GM19328 (cell line): Measurements from ENCODE around the gene SERPINA1.

ENCODE experiments used
- ATAC-seq: cut with Tn5 transposase; IDR thresholded peaks from one replicate; pipeline ENCODE4 v1.9.1; 2021; ENCODE audit warnings: mild to moderate bottlenecking, moderate library complexity; ENCODE audit not compliant: unreplicated experiment

The SERPINA1 gene

GRCh38 chr14:94384342-94384741, 4.1 kb downstream of the SERPINA1 start:
- ATAC-seq, result no peak

DNA sequence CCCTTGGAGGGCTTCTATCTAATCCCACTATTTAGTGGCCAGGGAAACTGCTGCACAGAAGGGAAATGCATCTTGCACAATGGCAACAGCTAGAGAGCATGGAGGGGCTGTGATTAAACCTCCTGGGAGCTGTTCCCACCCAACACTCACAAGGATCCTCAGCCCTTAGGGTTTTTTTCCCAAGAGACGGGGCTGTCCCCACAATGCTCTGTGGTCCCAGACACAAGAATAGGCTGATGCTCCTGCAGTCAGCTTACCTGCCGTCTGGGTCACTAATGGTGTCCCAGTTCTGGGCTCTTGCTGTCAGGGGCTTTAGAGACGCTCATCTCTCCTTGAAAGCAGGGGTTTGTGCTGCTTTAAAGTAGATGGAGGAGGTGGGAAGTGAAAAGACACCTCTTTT, 4.6 kb downstream of the SERPINA1 start:
- no peak for ATAC-seq

DNA sequence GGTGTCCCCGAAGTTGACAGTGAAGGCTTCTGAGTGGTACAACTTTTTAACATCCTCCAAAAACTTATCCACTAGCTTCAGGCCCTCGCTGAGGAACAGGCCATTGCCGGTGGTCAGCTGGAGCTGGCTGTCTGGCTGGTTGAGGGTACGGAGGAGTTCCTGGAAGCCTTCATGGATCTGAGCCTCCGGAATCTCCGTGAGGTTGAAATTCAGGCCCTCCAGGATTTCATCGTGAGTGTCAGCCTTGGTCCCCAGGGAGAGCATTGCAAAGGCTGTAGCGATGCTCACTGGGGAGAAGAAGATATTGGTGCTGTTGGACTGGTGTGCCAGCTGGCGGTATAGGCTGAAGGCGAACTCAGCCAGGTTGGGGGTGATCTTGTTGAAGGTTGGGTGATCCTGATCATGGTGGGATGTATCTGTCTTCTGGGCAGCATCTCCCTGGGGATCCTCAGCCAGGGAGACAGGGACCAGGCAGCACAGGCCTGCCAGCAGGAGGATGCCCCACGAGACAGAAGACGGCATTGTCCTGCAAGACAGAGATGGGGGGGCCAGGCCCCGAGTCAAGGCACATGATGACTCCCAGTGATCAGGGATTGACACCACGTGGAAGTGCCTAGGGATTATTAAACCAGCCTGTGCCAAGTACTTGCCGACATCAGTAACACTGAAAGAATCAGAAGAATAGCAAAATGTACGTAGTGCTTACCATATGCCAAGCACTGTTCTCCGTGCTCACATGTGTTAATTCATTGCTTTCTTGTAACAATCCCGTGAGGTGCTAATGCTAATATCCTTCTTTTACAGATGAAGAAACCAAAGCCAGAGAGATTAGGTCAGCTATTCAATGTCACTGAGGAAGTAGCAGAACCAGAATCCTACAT, 5.4 kb downstream of the SERPINA1 start:
- no peak for ATAC-seq

GRCh38 chr14:94382099-94382715, 6.2 kb downstream of the SERPINA1 start:
- no peak for ATAC-seq

GRCh38 chr14:94381149-94382030, 7.0 kb downstream of the SERPINA1 start:
- ATAC-seq, result no peak

DNA sequence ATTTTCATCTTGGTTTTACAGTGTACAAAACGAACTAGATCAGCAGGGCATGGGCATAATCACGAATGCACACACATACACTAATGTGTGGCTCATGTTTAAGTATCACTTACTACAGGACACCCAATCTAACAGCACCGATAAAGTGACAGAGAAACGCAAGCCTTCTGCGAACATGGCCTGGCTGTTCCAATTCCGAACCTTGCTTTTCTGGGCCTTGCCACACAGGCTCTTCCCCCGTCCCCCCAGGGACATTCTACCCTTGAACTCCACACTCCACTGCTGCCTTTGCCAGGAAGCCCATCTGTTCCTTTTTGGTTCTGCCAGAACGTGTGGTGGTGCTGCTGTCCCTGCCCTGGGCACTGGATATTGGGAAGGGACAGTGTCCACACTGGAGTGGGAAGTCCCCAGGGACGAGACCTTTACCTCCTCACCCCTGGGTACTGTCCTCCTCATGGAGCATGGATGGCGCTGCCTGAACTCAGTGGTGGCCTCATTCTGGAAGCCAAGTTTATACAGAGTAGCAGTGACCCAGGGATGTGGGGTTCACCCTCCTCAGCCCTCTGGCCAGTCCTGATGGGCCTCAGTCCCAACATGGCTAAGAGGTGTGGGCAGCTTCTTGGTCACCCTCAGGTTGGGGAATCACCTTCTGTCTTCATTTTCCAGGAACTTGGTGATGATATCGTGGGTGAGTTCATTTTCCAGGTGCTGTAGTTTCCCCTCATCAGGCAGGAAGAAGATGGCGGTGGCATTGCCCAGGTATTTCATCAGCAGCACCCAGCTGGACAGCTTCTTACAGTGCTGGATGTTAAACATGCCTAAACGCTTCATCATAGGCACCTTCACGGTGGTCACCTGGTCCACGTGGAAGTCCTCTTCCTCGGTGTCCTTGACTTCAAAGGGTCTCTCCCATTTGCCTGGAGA, 7.9 kb downstream of the SERPINA1 start:
- ATAC-seq, result no peak

DNA sequence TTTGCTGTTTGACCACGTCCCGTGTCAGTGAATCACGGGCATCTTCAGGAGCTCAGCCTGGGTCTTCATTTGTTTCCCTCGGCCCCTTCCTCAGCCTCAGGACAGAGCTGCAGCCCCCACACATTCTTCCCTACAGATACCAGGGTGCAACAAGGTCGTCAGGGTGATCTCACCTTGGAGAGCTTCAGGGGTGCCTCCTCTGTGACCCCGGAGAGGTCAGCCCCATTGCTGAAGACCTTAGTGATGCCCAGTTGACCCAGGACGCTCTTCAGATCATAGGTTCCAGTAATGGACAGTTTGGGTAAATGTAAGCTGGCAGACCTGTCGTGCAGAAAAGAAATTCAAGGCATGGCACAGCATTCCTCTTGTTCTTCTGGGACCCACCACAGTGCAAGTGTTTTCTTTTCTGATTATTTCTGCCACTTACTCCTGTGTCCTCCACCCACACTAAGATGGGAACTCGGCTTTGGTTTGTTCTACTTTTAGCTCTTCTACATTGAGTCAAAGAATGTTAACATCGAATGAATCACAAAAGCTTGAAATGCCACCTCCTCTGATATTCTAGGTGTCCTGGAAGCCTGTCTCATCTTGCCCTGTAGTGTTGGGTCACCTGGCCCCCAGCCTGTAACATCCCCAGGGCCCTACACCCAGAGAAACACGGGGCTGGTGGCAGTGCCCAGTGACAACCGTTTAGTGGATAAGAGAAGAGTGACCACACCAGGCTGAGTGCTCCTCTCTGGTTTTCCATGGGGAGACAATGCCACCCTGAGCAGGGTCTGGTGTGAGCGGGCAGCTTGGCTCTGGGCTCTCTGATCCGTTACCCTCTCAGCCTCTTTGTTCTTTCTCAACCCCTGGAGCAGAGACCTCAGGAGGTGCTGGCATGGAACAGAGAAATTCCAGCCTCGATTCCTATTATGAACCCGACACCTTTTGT, 8.8 kb downstream of the SERPINA1 start:
- ATAC-seq, result no peak

GRCh38 chr14:94378527-94379290, 9.7 kb downstream of the SERPINA1 start:
- no peak for ATAC-seq

- no peak for ATAC-seq
Observed at GRCh38 chr14:94377866-94378470, 10.4 kb downstream of the SERPINA1 start.

GRCh38 chr14:94376976-94377865, 11.2 kb downstream of the SERPINA1 start:
- ATAC-seq, result no peak

- ATAC-seq, result no peak
Observed at GRCh38 chr14:94376108-94376975, 12.1 kb downstream of the SERPINA1 start.

GRCh38 chr14:94375552-94376107, 12.8 kb downstream of the SERPINA1 start:
- ATAC-seq, result no peak

DNA sequence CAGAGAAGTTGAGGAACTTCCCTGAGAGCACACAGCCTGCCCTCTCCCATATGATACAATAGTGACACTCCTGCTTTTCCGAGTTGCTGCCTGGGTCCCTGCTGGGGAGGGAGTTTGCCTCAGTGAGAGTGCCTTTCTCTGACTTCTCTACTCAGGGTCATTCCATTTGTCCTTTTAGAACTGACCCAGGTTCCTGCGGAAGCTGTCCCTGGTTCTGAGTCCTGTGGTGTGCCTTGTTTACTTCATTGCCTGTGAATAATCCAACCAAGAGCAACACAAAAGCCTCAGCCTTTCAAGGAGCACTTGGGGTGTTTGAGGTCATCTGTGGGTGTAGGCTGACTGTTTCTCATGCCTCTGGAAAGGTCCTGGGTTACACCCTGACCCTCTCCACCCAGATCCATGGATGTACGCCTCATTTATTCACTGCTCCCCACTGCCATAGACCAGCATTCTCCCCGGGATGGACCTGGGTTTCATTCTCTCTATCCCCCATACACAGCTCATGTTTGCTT, 13.6 kb downstream of the SERPINA1 start:
- no peak for ATAC-seq

DNA sequence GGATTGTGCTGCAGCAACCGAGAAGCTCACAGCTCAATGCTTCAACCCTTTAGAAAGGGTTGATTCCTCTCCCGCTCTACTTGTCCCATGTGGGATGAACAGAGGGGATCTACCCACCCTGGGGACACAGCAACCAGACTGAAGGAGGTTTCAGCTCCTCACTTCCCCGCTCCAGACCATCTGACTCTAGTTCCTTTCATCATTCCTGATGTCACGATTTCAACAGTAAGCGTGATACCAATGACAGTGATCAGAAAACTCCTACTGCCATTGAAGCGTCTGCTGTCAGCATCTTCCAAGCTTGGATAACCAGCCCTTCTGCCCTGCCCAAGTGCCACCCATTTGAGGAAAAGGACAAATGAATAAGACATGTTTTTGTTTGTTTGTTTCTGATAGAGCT, 14.3 kb downstream of the SERPINA1 start:
- no peak for ATAC-seq

- ATAC-seq, result no peak
Observed at GRCh38 chr14:94373708-94374107, 14.7 kb downstream of the SERPINA1 start.
